GM11168 (cell line): ENCODE data around the gene MPO.

Experiments
- in situ Hi-C: fragments of 300-500 bp; cut with MboI; formaldehyde crosslinking; loops from one replicate; pipeline ENCODE4 v1.12.0; 2022; ENCODE audit warnings: low sequenced_read_pairs; ENCODE audit not compliant: unreplicated experiment

Gene MPO

DNA sequence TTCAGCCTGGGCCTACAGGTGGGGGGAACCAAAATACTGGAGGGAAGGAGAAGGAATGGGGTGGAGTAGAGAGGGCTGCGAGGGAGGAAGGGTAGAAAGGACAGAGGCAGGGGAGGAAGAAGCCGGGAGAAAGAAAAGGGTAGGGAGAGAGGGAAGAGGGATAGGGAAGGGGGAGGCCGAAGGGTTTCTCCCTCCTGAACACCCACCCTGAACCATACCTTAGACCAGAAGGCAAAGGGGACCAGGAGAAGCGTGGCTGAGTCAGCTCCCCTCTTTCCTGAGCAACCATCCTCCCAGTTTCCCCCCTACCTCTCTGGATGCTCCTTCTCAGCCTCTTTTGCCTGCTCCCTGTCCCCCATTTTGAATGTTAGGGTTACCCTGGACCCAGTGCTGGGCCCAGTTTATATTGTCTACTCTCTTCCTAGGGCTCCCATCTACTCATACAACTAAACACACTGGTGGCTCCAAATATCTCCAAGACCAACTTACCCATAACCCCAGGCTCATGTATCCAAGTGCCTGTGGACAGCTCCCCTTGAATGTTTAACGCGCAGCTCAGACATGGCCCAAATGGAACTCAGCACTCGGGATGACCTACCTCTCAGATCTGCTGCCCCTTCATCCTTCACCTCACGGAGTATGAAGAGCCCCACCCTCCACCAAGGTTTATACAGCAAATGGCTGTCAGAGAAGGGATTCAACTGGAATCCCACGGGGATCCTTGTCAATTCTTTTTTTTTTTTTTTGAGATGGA is 40.0 kb upstream of the MPO start:
- in situ Hi-C loops, result no loop called here

DNA sequence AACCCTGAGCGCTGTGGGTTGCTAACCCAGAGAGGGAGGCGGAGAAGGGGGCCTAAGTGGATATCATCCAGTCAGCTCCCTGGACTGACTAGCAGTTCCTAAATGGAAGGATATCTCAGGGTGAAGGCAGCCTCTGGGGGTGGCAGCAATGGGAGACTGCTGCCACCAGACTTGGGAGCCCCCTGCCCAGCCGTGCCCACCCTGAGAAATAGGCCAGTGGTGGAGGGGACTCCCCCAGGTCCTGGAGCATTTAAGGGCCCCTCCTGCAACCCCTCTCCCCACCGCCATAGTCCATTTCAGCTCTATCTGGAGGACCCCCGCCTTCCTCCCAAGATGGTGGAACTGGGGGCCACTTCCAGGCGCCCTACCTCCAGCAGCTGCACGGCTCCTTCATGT is 39.4 kb upstream of the MPO start:
- in situ Hi-C loops, result no loop called here

DNA sequence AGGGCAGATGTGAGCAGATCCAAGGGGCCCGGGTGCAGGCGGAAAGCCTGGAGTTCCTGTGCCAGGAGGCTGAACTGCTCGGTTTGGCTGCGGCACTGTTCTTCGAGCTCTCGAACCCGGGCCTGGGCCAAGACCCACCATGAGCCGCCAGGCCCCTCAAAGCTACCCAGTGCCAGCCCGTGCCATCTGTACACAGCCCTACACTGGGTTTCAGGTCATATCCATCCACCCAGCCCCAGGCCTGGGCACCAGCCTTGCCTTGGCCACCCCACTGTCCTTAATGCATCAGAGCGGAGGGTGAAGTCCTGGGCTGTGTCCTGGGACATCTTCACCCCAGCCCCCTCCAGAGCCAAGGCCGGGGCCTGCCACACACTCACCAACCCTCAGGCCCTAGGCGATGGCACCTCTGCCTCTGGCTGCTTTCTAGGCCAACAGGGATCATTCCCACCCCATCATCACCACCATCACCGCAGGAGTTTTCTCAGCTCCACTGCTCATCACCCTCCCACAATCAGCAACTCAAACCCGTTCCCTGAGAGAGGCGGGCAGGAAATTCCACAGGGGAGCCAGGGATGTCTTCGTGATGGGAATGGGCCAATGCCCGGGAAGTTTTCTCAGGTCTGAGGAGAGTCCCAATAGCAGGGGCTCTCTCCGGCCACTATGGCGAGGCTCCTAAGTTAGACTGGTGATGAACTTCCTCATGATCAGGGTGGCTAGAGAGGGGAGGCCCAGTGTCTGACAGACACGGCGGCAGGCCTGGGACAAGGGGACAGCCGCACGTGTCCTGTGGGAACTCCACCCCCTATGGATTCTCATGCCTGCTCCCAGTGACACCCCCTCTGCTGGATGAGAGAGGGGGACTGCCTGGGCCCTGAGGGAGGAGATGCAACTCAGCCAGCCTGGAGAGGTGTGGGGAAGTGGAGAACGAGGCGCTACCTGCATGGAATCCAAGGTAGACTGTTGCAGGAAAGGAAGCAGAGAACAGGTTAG is 38.7 kb upstream of the MPO start:
- in situ Hi-C loops, result loop anchor here (10.0 kb wide), 1 partner anchor 105 kb away; no protein-coding TSS in a partner anchor

DNA sequence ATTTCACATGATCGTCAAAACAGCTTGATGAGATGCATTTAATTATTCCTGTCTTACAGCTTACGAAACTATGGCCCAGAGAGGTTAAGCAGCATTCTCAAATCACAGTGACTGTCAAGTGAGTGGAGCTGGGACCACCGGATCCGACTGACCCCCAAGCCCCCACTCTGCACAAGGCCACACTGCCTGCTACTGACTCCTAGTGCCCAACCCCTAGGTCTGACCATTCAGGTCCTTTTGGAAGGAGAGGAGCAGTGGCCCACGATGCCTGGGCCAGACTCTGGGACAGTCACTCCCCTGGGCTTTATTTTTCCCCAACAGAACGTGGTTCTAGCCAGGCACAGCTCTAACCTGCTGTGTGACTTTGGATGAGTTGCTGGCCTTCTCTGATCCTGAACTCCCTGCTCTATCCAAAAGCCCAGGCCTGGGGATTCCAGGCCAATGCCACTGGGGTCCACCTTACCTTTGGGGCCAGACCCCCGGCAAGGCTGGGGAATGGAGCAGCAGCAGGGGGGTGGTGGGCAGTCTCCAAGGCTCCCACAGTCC is 38.0 kb upstream of the MPO start:
- in situ Hi-C loops, result loop anchor here (10.0 kb wide), 1 partner anchor 106 kb away; no protein-coding TSS in a partner anchor

DNA sequence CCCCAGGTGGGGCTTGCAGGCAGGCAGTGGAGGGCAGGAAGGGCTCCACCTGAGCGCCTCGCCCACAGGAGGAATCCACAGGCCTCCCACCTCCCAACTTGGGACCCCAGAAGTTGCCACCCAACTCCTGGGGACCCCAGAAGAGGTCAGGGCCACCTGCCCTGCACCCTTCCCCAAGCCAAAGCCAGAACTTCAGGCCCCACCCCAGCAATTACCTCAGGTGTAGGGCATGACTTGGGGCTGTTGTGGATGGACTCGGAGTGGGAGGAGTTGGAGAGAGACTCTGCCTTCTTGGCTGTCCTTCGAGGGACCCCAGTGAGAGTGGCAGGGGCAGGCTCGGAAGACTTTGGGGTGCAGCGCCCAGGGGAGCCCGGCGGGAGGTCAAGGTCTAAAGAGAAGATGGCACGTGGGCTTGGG is 37.3 kb upstream of the MPO start:
- in situ Hi-C loops, result loop anchor here (10.0 kb wide), 1 partner anchor 107 kb away; no protein-coding TSS in a partner anchor

DNA sequence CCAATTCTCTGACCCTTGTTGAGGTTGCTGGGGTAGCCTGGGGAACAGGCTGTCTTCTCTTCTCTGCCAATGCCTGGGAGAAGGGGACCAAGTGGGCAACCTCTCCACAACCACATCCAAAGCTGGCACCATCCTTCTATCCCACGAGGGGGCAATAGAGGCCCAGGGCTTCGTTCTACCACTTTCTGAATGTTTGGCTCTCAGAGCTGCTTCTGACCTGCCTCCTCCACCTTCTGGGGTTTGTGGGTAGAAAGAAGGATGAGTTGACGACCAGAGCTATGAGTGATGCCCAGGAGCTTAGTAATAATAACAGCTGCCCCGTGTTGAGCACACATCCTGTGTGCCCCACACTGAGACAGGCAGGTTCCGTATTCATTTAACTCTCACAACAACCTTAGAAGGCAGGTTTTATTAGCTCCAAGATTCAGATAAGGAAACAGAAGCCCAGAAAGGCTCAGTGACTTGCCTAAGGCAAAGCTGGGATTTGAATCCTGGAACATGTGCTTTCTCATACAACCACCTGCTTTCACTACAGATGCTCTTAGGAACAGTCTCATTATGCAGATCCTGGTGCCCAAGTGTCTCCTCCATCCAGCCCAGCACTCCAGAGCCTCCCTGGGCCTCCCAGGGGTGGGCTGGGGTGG is 36.8 kb upstream of the MPO start:
- in situ Hi-C loops, result loop anchor here (10.0 kb wide), 1 partner anchor 107 kb away; no protein-coding TSS in a partner anchor

DNA sequence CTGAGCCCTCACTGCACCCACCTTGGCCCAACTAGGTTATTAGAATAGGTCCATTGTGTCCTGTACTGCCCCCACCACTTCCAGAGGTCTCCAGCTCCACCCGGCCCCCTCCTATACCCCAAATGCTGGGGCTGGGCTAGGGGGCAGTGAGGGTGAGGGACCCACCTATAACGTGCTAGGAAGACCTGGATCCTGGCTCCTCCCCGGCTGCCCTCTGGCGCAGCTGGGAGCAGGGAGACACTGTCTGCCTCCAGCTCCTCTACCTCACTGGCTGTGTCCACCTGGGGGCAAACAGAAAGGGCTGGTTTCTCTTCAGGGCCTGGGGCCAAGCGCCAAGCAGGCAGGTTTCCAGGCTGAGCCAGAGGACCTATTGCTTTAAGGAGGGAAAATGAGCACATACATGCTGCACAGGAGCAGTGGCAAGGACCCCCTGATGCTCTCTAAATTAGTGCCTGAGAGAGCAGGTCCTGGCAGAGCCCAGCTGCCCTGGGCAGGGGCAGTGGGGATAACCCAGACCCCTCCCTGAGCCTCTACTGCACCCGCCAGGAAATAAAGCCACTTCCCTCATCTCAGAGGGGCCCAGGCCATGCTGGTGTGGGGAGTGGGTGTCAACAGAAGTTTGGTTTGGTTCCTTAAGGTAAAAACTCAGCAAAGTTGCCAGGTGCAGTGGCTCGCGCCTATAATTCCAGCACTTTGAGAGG is 35.7 kb upstream of the MPO start:
- in situ Hi-C loops, result loop anchor here (10.0 kb wide), 1 partner anchor 108 kb away; no protein-coding TSS in a partner anchor

DNA sequence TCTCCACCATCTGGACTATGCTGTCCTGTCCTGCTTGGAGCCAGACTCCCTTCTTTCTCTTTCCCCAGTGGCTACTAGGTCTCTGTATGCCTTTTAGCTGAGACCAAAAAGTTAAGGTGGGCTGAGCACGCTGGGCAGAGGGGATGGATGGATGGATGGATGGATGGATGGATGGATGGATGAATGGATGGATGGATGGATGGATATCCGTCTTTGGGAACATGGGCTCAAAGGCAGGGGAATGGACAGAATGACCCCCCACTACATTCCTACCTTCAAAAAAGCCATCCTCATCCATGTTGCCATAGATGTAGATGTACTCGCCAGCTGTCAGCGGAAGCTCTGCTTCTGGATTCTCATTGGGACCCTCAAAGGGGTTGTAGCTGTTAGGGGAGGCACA is 35.0 kb upstream of the MPO start:
- in situ Hi-C loops, result loop anchor here (10.0 kb wide), 1 partner anchor 109 kb away; no protein-coding TSS in a partner anchor

DNA sequence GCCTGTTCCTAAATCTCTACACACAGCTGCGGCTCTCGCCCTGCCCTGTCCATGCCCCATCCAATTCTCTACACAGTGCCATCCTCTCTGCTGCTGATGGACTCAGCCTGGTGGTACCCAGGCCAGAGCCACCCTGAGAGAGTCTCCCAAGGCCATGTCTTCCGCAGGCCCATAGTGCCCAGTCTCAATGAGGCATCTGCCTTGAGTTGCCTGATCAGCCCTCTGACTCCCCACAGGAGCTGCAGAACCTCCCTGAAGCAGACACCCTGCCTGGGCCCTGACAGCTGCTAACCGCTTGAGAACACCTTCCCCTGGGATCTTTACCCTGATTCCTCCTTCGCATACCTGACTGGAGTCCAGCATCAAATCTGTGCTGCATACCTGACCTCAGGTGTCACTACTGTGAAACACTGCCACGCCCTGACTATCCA is 34.6 kb upstream of the MPO start:
- in situ Hi-C loops, result loop anchor here (10.0 kb wide), 1 partner anchor 110 kb away; no protein-coding TSS in a partner anchor

DNA sequence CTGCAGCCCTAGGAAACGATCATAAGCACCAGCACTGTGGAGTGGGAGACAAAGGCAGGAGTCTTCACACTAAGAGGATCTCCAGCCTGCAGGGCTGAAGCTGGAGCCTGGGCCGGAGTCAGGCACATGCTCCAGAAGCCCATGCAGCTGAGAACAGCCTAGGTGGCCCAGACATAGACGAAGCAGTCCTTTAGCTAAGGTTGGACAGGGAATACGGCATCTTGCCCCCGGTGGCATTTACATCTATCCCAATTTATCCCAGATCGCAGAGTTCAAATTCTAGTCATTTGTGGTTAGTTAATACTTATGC is 33.9 kb upstream of the MPO start:
- in situ Hi-C loops, result loop anchor here (10.0 kb wide), 1 partner anchor 110 kb away; no protein-coding TSS in a partner anchor

DNA sequence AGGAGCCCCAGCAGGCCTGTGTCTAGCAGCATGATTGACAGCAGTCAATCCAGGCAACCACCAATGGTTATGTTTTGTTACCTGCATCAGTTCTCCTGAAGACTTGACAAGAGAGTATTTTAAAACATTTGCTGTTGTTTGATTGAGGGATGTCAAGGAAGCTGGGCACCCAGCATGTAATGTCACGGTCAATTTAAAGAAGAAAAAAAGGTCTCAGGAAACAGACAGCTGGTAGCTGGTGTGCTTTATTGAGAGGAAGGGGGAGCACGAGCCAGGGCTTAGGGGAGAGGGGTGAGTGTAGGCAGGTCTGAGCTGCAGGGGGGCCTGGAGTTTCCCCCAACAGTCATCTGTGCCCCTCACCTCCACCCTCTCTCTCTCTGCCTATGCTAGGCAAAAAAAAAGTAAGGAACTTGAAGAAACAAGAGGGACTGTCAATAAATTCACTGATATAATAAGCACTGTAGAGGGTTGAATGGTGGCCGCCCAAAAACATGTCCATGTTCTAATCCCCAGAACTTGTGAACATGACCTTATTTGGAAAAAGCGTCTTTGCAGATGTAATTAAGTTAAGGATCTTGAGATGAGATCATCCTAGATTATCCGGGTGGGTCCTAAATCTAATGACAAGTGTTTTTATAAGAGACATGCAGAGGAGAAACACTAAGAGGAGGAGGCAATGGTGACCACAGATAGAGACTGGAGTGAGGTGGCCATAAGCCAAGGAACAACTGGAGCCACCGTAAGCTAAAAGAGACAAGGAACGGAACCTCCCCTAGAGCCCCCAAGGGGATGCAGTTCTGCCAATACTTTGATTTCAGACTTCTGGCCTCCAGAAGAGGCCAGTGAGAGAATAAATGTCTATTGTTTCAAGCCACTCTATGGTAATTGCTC is 33.3 kb upstream of the MPO start:
- in situ Hi-C loops, result loop anchor here (10.0 kb wide), 1 partner anchor 111 kb away; no protein-coding TSS in a partner anchor

DNA sequence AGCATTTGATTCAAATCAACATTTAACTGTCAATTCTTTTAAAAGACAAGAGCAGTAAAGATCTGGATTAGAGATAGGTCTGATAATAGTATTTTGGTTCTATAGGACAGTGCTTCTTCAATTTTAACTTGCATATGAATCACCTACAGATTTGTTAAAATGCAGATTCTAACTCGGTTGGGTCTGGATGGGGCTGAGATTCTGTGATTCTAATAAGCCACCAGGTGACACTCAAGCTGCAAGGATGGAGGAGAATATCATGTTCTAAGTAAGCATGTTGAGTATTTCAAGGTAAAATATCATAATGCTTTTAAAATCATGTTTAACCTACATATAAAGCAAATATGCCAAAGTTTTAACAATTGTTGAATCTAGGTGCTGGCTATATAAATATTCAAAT is 32.1 kb upstream of the MPO start:
- in situ Hi-C loops, result loop anchor here (10.0 kb wide), 1 partner anchor 112 kb away; no protein-coding TSS in a partner anchor

DNA sequence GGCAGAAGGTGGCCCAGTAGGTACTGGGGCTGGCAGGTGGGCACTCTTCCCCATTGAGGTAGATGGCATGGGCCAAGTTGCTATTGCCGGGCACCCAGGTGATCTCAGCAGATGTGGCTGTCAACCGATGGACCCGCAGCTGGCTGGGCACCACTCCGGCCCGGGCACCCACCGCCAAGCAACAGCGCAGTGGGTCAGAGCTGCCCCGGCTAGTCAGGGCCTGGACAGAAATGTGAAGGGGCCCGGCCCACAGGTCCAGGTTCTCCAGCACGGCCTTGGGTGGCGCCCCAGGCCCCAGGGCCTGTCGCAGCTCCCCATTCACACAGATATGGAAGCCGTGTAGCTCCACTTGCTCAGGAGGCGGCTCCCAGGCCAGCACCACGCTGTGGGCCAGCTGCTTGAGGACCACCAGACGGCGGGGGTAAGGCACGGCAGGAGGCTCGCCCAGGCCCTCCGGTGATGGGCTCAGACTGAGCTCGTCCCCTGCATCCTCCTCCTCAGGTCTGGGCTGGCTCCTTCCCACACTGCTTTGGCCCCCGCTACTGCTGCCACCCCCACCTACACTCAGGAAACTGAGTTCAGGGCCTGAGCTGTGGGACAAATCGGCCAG is 31.4 kb upstream of the MPO start:
- in situ Hi-C loops, result loop anchor here (10.0 kb wide), 1 partner anchor 113 kb away; no protein-coding TSS in a partner anchor

DNA sequence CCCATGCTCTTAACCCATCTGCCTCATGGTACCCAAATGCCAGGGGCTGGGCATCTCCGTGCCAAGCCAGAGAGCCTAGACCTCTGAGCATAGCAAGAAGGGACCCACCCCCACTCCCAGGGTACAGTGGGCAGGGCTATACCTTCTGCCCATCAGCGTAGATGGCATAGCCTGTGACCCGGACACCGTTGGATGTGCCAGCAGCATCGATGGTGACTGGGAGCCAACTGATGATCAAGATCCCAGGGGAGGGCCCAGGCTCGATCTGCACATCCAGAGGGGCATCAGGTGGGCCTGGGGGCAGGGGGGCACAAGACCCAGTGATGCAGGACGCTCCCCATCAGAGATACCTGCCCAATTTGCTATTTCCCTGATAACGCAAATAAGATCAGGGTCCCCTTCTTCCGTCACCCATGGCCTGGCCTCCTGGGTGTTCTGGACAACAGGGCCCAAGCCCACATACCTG is 30.7 kb upstream of the MPO start:
- in situ Hi-C loops, result loop anchor here (10.0 kb wide), 1 partner anchor 113 kb away; no protein-coding TSS in a partner anchor

DNA sequence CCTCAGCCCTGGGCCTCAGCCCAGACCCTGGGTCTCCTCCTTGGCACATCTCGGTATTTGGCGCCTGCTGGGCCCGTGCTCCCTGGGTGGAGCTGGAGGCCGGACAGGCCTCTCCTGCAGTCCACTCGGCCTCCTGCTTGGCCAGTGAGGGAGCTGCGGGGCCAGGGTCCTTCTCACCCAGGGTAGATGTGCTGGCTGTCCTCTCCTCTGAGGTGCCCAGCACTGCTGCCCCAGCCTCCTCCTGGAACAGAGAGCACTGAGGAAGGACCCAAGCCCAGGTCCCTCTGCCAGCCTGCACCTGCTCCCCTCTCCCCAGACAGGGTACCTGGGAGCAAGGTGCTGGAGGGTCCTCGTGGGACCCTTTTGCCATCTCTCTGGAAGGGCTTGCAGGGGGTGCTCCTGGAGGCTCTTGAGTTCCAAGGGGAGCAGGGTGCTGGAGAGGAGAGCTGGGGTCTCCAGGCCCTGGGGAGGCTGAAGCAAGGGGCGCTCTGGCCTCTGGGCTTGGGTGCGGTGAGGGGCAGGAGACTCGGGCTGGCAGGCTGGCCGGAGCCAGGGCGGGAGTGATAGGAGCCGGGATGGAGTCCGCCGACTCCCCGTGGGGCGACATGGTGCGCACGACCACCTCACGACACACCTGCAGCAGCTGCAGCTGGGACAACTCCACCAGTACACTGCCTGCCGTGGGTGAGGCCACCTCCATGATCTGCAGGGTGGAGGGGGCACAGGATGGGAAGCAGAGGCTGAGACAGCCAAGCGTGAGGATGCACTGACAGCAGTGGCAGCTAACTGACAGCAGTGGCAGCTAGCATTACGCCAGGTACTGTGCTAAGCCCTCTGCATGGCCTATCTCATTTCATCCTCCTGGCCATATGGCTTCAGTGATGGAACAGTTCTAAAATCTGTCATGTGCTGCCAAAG is 30.0 kb upstream of the MPO start:
- in situ Hi-C loops, result loop anchor here (10.0 kb wide), 1 partner anchor 114 kb away; no protein-coding TSS in a partner anchor

DNA sequence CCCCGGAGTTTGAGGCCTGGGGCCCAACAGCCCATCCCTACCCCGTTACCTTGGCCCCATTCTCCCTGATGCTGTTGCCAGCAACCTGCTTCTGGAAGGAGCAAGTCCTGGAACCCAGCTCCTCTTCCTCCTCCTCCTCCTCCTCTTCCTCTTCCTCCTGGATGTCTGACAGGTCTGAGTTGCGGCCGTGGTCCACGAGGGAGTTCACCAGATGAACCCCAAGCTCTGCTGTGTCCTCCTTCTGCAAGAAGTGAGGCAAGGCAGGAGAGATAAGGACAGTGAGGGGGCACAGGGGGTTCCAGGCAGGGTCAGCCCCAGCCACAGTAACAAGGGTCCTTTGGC is 29.2 kb upstream of the MPO start:
- in situ Hi-C loops, result loop anchor here (5.0 to 10.0 kb wide), 2 partner anchors 92 to 115 kb away; no protein-coding TSS in a partner anchor
